Measurements from ENCODE around the gene FOSL2.

GRCh38 chr2:28401948-28402550 is 9.4 kb downstream of the FOSL2 start:
- TF ChIP-seq NR1H2 (CRISPR knock-in tag; IDR thresholded peaks at IDR 0.05), result no peak
- TF ChIP-seq TCF7 (CRISPR knock-in tag; IDR thresholded peaks at IDR 0.05; ENCODE audit: low read depth), result no peak
- TF ChIP-seq, protein P1, sequence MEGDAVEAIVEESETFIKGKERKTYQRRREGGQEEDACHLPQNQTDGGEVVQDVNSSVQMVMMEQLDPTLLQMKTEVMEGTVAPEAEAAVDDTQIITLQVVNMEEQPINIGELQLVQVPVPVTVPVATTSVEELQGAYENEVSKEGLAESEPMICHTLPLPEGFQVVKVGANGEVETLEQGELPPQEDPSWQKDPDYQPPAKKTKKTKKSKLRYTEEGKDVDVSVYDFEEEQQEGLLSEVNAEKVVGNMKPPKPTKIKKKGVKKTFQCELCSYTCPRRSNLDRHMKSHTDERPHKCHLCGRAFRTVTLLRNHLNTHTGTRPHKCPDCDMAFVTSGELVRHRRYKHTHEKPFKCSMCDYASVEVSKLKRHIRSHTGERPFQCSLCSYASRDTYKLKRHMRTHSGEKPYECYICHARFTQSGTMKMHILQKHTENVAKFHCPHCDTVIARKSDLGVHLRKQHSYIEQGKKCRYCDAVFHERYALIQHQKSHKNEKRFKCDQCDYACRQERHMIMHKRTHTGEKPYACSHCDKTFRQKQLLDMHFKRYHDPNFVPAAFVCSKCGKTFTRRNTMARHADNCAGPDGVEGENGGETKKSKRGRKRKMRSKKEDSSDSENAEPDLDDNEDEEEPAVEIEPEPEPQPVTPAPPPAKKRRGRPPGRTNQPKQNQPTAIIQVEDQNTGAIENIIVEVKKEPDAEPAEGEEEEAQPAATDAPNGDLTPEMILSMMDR (IDR thresholded peaks at IDR 0.05), result no peak
- TF ChIP-seq SP1 (CRISPR knock-in tag; conservative IDR thresholded peaks at IDR 0.05), result no peak
- TF ChIP-seq JAZF1 (CRISPR knock-in tag; IDR thresholded peaks at IDR 0.05), result no peak
- TF ChIP-seq TP53 (CRISPR knock-in tag; IDR thresholded peaks at IDR 0.05), result no peak
- no peak for TF ChIP-seq NFYB (CRISPR knock-in tag; conservative IDR thresholded peaks at IDR 0.05; ENCODE audit: low read depth)
- no peak for TF ChIP-seq FOXP1 (CRISPR knock-in tag; IDR thresholded peaks at IDR 0.05; ENCODE audit: borderline replicate concordance)
- TF ChIP-seq, protein P2, sequence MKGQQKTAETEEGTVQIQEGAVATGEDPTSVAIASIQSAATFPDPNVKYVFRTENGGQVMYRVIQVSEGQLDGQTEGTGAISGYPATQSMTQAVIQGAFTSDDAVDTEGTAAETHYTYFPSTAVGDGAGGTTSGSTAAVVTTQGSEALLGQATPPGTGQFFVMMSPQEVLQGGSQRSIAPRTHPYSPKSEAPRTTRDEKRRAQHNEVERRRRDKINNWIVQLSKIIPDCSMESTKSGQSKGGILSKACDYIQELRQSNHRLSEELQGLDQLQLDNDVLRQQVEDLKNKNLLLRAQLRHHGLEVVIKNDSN (CRISPR knock-in tag; IDR thresholded peaks at IDR 0.05), result no peak
- no peak for TF ChIP-seq JUN (CRISPR knock-in tag; IDR thresholded peaks at IDR 0.05)
- TF ChIP-seq NFATC4 (CRISPR knock-in tag; IDR thresholded peaks at IDR 0.05), result no peak
